Astrocyte of the cerebellum (primary cell): ENCODE results near the gene PNMA6F.
"Not testable (repeated sequence)": the region's sequence is repeated elsewhere in the genome, so short reads cannot be mapped to it uniquely, and the experiment has no call there.

Experiments
- DNase-seq: peaks from one replicate; pipeline ENCODE4 v3.0.0-alpha.2; 2011; ENCODE audit warnings: low read depth
- H3K4me3 ChIP-seq: 2 replicates; pipeline ENCODE4 v1.5.1; 2011; ENCODE audit warnings: mild to moderate bottlenecking, low read depth, low read length, moderate library complexity
- CTCF ChIP-seq: IDR thresholded peaks from 2 replicates; pipeline ENCODE4 v1.5.1; 2012; ENCODE audit warnings: low read length, low read depth, moderate library complexity, mild to moderate bottlenecking; ENCODE audit errors: missing control alignments
- in situ Hi-C: cut with HindIII; loops from 2 replicates; pipeline ENCODE4 v1.10.0; 2017; ENCODE audit warnings: low sequenced_read_pairs

Gene PNMA6F

GRCh38 chrX:153327561-153327960 lies 6.0 kb upstream of the PNMA6F start:
- no peak for TF ChIP-seq CTCF
- H3K4me3 ChIP-seq = no peak overlapping the region
- in situ Hi-C loops = no loop called here
- DNase-seq = no peak

GRCh38 chrX:153320555-153321184 lies 897 bp downstream of the PNMA6F start:
- TF ChIP-seq CTCF = no peak
- DNase-seq = no peak
- H3K4me3 ChIP-seq = no peak overlapping the region
- in situ Hi-C loops = no loop called here

DNA sequence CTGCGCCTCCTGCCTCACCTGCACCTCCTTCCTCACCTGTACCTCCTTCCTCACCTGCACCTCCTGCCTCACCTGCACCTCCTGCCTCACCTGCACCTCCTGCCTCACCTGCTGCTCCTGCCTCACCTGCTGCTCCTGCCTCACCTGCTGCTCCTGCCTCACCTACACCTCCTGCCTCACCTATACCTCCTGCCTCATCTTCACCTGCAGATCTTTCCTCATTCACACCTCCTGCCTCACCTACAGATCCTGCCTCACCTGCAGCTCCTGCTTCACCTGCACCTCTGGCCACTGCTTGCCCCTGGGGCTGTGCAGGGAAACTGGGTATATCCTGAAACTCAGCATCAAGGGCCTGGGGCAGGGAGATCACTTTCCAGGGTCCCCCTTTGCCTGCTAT lies 1.5 kb downstream of the PNMA6F start:
- H3K4me3 ChIP-seq, DNase-seq, in situ Hi-C loops: not testable (repeated sequence)

GRCh38 chrX:153319295-153320046 lies 2.1 kb downstream of the PNMA6F start:
- no peak overlapping the region for H3K4me3 ChIP-seq
- DNase-seq = no peak
- no peak for TF ChIP-seq CTCF
- in situ Hi-C loops = no loop called here

GRCh38 chrX:153318811-153319210 lies 2.8 kb downstream of the PNMA6F start:
- DNase-seq = no peak
- no peak for TF ChIP-seq CTCF
- in situ Hi-C loops = no loop called here
- no peak overlapping the region for H3K4me3 ChIP-seq

DNA sequence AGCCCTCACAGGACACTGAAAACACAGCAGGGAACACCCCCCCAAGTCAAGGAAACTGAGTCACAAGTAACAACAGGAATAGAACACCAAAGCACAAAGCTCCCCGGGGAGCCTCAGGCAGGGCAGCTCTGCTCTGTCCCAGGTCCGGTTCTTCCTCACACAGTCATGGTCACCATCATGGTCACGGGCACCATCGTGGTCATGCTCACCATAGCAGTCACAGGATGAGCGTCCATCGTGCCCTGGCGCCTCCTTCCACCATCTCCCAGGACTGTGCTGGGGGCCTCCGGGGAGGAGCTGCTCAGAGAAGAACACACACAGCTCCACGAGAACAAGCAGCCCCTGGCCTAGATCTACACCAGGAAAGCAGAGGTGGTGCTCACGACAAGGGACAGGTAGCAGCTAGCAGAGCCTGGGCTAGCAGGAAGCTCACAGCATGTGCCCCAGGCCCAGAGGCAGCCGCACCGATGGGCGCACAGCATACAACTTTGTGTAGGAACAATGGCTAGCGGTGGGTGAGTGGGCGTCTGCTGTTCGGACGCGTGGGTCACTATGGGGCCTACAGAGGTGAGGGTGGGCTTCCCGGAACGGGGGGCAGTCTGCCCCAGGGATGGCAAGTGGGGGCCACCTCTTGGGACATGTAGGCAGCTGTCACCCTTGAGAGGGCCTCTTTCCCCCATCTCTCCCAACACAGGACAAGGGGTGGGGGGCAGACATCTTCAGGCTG lies 3.4 kb downstream of the PNMA6F start:
- in situ Hi-C loops = no loop called here
- DNase-seq = no peak
- H3K4me3 ChIP-seq = no peak overlapping the region
- no peak for TF ChIP-seq CTCF

DNA sequence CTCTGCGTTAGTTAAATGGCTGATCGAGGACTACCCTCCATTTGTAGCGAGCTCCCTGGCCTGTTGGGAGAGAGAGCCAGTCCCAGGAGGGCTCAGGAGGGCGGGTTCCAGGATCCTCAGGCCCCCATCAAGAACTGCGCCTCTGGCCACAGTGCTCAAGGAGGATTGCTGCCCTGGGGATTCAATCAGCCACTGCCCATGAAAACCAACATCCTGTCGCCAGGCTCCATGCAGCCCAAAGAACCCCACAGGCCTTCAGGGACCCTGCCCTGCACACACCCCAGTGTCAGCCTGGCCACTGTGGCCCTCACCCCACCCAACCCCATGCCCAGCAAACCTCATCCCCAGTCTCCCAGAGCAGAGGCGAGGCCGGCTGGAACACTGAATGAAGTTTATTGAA lies 4.3 kb downstream of the PNMA6F start:
- no peak overlapping the region for H3K4me3 ChIP-seq
- in situ Hi-C loops = no loop called here
- no peak for DNase-seq
- no peak for TF ChIP-seq CTCF
